ENCODE data around the gene PLD2.
"Not testable (repeated sequence)": the region's sequence is repeated elsewhere in the genome, so short reads cannot be mapped to it uniquely, and the experiment has no call there.

Gene PLD2

GRCh38 chr17:4850246-4850645 is 43.3 kb downstream of the PLD2 start:
- CTCF ChIA-PET: interaction anchor here (0.6 kb wide), 1 partner anchor 50 kb away, joined by 7 read pairs; no protein-coding TSS in a partner anchor
- POLR2A ChIA-PET: no interaction called here
- no peak for DNase-seq (ENCODE audit: extremely low spot score)
- TF ChIP-seq L3MBTL2 (conservative IDR thresholded peaks at IDR 0.05) (no peak), PKNOX1 (IDR thresholded peaks at IDR 0.05) (no peak), NFRKB (IDR thresholded peaks at IDR 0.05) (no peak), ZNF384 (IDR thresholded peaks at IDR 0.05) (no peak), ARNT (IDR thresholded peaks at IDR 0.05) (no peak), ELF4 (IDR thresholded peaks at IDR 0.05) (no peak), FOXA1 (IDR thresholded peaks at IDR 0.05) (no peak), CTBP1 (IDR thresholded peaks at IDR 0.05; ENCODE audit: borderline replicate concordance) (no peak), FOXK2 (IDR thresholded peaks at IDR 0.05) (no peak), HDGF (IDR thresholded peaks at IDR 0.05; ENCODE audit: borderline replicate concordance) (no peak)

GRCh38 chr17:4851084-4851483 is 44.1 kb downstream of the PLD2 start:
- DNase-seq (ENCODE audit: extremely low spot score): no peak
- TF ChIP-seq L3MBTL2 (conservative IDR thresholded peaks at IDR 0.05): no peak
- no peak for TF ChIP-seq FOXM1 (IDR thresholded peaks at IDR 0.05; ENCODE audit: borderline replicate concordance)
- TF ChIP-seq FOXK2 (IDR thresholded peaks at IDR 0.05): no peak
- no peak for TF ChIP-seq ELF4 (IDR thresholded peaks at IDR 0.05)
- no peak for TF ChIP-seq SP1 (IDR thresholded peaks at IDR 0.05)
- CTCF ChIA-PET: interaction anchor here (0.6 kb wide), 1 partner anchor 51 kb away, joined by 7 read pairs; no protein-coding TSS in a partner anchor
- POLR2A ChIA-PET: no interaction called here

- ChIA-PET CTCF (no interaction called here), POLR2A (no interaction called here)
- TF ChIP-seq HDGF (IDR thresholded peaks at IDR 0.05; ENCODE audit: borderline replicate concordance) (no peak), NFRKB (IDR thresholded peaks at IDR 0.05) (no peak), FOXK2 (IDR thresholded peaks at IDR 0.05) (no peak), ELF4 (IDR thresholded peaks at IDR 0.05) (no peak)
- DNase-seq (ENCODE audit: extremely low spot score): no peak
Observed at GRCh38 chr17:4852567-4853207, 45.7 kb downstream of the PLD2 start.

GRCh38 chr17:4853208-4853671 is 46.3 kb downstream of the PLD2 start:
- ChIA-PET CTCF (no interaction called here), POLR2A (no interaction called here)

GRCh38 chr17:4854111-4854681 is 47.2 kb downstream of the PLD2 start:
- DNase-seq (ENCODE audit: extremely low spot score): no peak
- TF ChIP-seq FOXA1 (IDR thresholded peaks at IDR 0.05): no peak
- no peak for TF ChIP-seq ELF4 (IDR thresholded peaks at IDR 0.05)
- no peak for TF ChIP-seq BHLHE40 (IDR thresholded peaks at IDR 0.05; ENCODE audit: borderline replicate concordance)
- TF ChIP-seq TARDBP (IDR thresholded peaks at IDR 0.05): no peak
- no peak for TF ChIP-seq ZNF384 (IDR thresholded peaks at IDR 0.05)
- no peak for TF ChIP-seq HDGF (IDR thresholded peaks at IDR 0.05; ENCODE audit: borderline replicate concordance)
- TF ChIP-seq CTBP1 (IDR thresholded peaks at IDR 0.05; ENCODE audit: borderline replicate concordance): no peak
- TF ChIP-seq ARNT (IDR thresholded peaks at IDR 0.05): no peak
- no peak for TF ChIP-seq SUZ12 (IDR thresholded peaks at IDR 0.05)
- TF ChIP-seq PKNOX1 (IDR thresholded peaks at IDR 0.05): no peak
- TF ChIP-seq FOXK2 (IDR thresholded peaks at IDR 0.05): no peak
- TF ChIP-seq FOXM1 (IDR thresholded peaks at IDR 0.05; ENCODE audit: borderline replicate concordance): no peak
- no peak for TF ChIP-seq LEF1 (IDR thresholded peaks at IDR 0.05; ENCODE audit: borderline replicate concordance)
- ChIA-PET POLR2A (no interaction called here), CTCF (no interaction called here)

More at GRCh38 chr17:4853208-4853671, 46.3 kb downstream of the PLD2 start:
- no peak for TF ChIP-seq ZNF384 (IDR thresholded peaks at IDR 0.05)
- TF ChIP-seq FOXM1 (IDR thresholded peaks at IDR 0.05; ENCODE audit: borderline replicate concordance): no peak
- no peak for TF ChIP-seq L3MBTL2 (conservative IDR thresholded peaks at IDR 0.05)
- TF ChIP-seq LEF1 (IDR thresholded peaks at IDR 0.05; ENCODE audit: borderline replicate concordance): no peak
- no peak for TF ChIP-seq SUZ12 (IDR thresholded peaks at IDR 0.05)
- no peak for TF ChIP-seq HDGF (IDR thresholded peaks at IDR 0.05; ENCODE audit: borderline replicate concordance)
- no peak for DNase-seq (ENCODE audit: extremely low spot score)

- TF ChIP-seq SP1 (IDR thresholded peaks at IDR 0.05) (no peak), ARNT (IDR thresholded peaks at IDR 0.05) (no peak), L3MBTL2 (conservative IDR thresholded peaks at IDR 0.05) (no peak), FOXA1 (IDR thresholded peaks at IDR 0.05) (no peak), FOXK2 (IDR thresholded peaks at IDR 0.05) (no peak)
- POLR2A ChIA-PET: no interaction called here
- DNase-seq (ENCODE audit: extremely low spot score): no peak
- CTCF ChIA-PET: no interaction called here
Observed at GRCh38 chr17:4856271-4856936, 49.5 kb downstream of the PLD2 start.

GRCh38 chr17:4856937-4857314 is 50.0 kb downstream of the PLD2 start:
- ChIA-PET CTCF (no interaction called here), POLR2A (no interaction called here)
- no peak for TF ChIP-seq NFRKB (IDR thresholded peaks at IDR 0.05)
- no peak for TF ChIP-seq TARDBP (IDR thresholded peaks at IDR 0.05)
- TF ChIP-seq PKNOX1 (IDR thresholded peaks at IDR 0.05): no peak
- no peak for TF ChIP-seq LEF1 (IDR thresholded peaks at IDR 0.05; ENCODE audit: borderline replicate concordance)
- TF ChIP-seq ZNF384 (IDR thresholded peaks at IDR 0.05): no peak
- TF ChIP-seq FOXA1 (IDR thresholded peaks at IDR 0.05): no peak
- no peak for TF ChIP-seq FOXK2 (IDR thresholded peaks at IDR 0.05)
- no peak for TF ChIP-seq L3MBTL2 (conservative IDR thresholded peaks at IDR 0.05)
- no peak for DNase-seq (ENCODE audit: extremely low spot score)

GRCh38 chr17:4857347-4857746 is 50.4 kb downstream of the PLD2 start:
- DNase-seq (ENCODE audit: extremely low spot score); CTCF ChIA-PET; POLR2A ChIA-PET: not testable (repeated sequence)

Data from HEK293T (cell line).